NB4 (cell line): ENCODE results near the gene ZNF771.

Source experiments
- MYC ChIP-seq: IDR thresholded peaks from 2 replicates; pipeline ENCODE4 v1.6.1; 2011; ENCODE audit warnings: low read depth, low read length
- TF ChIP-seq, protein P1 (sequence below): IDR thresholded peaks from one replicate; pipeline ENCODE4 v1.5.1; 2012; ENCODE audit warnings: low read depth, low read length
- TF ChIP-seq, protein P2 (sequence below): IDR thresholded peaks from 2 replicates; pipeline ENCODE4 v1.6.1; 2011; ENCODE audit warnings: low read depth, low read length

DNA sequence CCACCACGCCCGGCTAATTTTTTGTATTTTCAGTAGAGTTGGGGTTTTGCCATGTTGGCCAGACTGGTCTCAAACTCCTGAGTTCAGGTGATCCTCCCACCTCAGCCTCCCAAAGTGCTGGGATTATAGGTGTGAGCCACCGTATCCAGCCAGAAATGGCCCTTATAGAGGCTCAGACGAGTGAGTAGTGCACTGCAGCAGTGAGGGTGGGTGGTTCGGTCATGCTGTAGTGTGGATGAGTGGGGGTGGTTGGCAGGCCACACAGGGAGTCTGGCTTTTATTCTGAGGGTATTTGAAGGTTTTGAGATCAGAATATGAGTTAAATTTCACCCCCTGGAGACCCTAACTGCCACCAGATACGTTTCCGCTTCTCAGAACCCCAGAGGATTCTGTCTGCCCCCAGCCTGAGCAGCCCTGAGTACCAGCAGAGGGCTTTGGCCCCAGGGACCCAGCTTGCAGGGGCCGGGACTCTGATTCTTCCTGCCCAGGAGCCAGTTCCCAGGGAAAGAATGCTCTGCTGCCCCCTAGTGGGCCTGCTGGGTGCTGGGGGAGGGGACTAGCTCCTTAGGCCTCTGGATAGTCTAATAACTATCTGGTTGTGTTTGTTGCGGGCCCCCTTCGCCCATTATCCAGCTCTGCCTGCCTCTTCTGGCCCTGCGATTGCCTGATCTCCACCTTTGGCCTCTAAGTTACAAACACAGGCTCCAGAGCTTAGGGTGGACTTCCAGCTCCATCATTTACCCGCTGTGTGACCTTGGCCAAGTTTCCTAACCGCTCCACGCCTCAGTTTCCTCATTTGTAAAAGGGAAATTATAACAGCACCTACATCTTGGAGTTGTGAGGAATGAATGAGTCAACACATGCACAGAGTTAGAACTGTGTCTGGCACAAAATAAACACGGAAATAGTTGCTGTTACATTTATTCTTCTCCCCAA is 2.0 kb downstream of the ZNF771 start:
- TF ChIP-seq, protein P1, sequence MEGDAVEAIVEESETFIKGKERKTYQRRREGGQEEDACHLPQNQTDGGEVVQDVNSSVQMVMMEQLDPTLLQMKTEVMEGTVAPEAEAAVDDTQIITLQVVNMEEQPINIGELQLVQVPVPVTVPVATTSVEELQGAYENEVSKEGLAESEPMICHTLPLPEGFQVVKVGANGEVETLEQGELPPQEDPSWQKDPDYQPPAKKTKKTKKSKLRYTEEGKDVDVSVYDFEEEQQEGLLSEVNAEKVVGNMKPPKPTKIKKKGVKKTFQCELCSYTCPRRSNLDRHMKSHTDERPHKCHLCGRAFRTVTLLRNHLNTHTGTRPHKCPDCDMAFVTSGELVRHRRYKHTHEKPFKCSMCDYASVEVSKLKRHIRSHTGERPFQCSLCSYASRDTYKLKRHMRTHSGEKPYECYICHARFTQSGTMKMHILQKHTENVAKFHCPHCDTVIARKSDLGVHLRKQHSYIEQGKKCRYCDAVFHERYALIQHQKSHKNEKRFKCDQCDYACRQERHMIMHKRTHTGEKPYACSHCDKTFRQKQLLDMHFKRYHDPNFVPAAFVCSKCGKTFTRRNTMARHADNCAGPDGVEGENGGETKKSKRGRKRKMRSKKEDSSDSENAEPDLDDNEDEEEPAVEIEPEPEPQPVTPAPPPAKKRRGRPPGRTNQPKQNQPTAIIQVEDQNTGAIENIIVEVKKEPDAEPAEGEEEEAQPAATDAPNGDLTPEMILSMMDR, result peak; percentile 90
- TF ChIP-seq MYC, result no peak
- TF ChIP-seq, protein P2, sequence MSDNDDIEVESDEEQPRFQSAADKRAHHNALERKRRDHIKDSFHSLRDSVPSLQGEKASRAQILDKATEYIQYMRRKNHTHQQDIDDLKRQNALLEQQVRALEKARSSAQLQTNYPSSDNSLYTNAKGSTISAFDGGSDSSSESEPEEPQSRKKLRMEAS, result no peak
